Pancreas (tissue), 10 donors: ENCODE measurements around the gene PALLD. TPM values are rescaled to one million over a fixed set of nuclear protein-coding genes. Genes with fewer than 3 reads are reported as not detected.

Experiments used
- ATAC-seq, 4 donors: fragments of 200-7000 bp; cut with Tn5 transposase; one replicate each; pipeline versions ENCODE4 v1.8.0 to v1.9.1; 2020; ENCODE audit warnings: mild to moderate bottlenecking in 4 of 4, moderate library complexity in 4 of 4
- DNase-seq, 6 donors: peaks; one replicate each; pipeline ENCODE4 v3.0.0-alpha.2; 2020
- FAIRE-seq: peaks from 2 replicates; lab custom pipeline; 2012; peaks lifted over from hg19 to GRCh38; lab: Jason Lieb, UNC
- H3K27ac ChIP-seq, 4 donors: fragments of 200-600 bp; sonication (generic); 1 replicate in 3 of 4; 2 replicates in 1 of 4; pipeline versions ENCODE4 v1.5.0 to v1.8.0; 2020
- H3K27me3 ChIP-seq, 4 donors: fragments of 200-600 bp; one replicate each; pipeline ENCODE4 v1.8.0; 2021
- H3K36me3 ChIP-seq, 3 donors: fragments of 200-600 bp; sonication (generic) in 1 of 3; one replicate each; pipeline versions ENCODE4 v1.5.0 to v1.8.0; 2020 to 2021
- H3K4me1 ChIP-seq, 3 donors: fragments of 200-600 bp; one replicate each; pipeline ENCODE4 v1.8.0; 2021
- H3K4me3 ChIP-seq, 4 donors: fragments of 200-600 bp; sonication (generic) in 2 of 4; one replicate each; pipeline versions ENCODE4 v1.5.0 to v1.8.0; 2020 to 2021
- H3K9me3 ChIP-seq, 4 donors: fragments of 200-600 bp; one replicate each; pipeline ENCODE4 v1.8.0; 2021
- CTCF ChIP-seq, 4 donors: fragments of 200-600 bp; sonication (generic) in 3 of 4; IDR thresholded peaks; one replicate each; pipeline versions ENCODE4 v1.5.0 to v1.8.0; 2021; ENCODE audit warnings: antibody characterized with exemption in 4 of 4
- WGBS, 2 donors: extraction: QIAGEN DNeasy Blood & Tissue Kit; methylation state at CpG; one replicate each; pipeline ENCODE4 v1.1.7; 2013; 5-methylcytosine and 5-hydroxymethylcytosine counted together
- intact Hi-C, 3 donors: fragments of 100-400 bp; cut with DNase I; formaldehyde crosslinking; loops; one replicate each; pipeline versions ENCODE4 v1.11.1 to v1.14.2; 2022
- polyA plus RNA-seq, 2 donors: library from polyadenylated mRNA; stranded (reverse); fragments of 200-250 nt; gene quantifications; one replicate each; pipeline ENCODE4 v1.2.3, GENCODE V29; 2013
- total RNA-seq, 6 donors: library from RNA; stranded (reverse); fragmentation: NEBNext Ultra II Directional in 4 of 6; extraction: Animal tissue kit (Norgen Biotek cat#: 25700) in 4 of 6; gene quantifications; one replicate each; pipeline versions ENCODE4 v1.2.1 to v1.2.4, GENCODE V29; 2021 to 2023
- donor health status: healthy with polysubstance abuse.
- donor health status: DM: no; HTN: no; CAD: no; lungs with moderate emphysema.
- donor health status: DM: no; HTN: no; CAD: no.
- donor health status: control.
- donor health status: control.
- donor health status: Bipolar disorder and iron deficiency.
- donor health status: DM: yes; HTN: yes; CAD: no.
- donor health status: DM: no; HTN: no; CAD: no.
- donor health status: DM: no; HTN: no; CAD: no.
- donor health status: DM: yes; HTN: yes; CAD: no.

The PALLD gene
- total and polyA plus RNA-seq, 8 donors: 4.4 to 44.2 (median 14.1) TPM

GRCh38 chr4:168632301-168632725 lies 135.5 kb downstream of the PALLD start:
- no peak for TF ChIP-seq CTCF (IDR thresholded peaks at IDR 0.05)
- H3K4me3 ChIP-seq: peak overlapping the region in 2 of 4 donors; percentile 28 to 46
- no peaks in the 10 kb centered on the region for H3K9me3 ChIP-seq
- no peak for DNase-seq
- no peak for FAIRE-seq
- H3K27ac ChIP-seq: no peak overlapping the region
- ATAC-seq: peak in 1 of 4 donors; percentile 20
- peaks cover 0 to 11% (median 0%) of the 10 kb centered on the region in 3 donors for H3K4me1 ChIP-seq
- no peaks in the 10 kb centered on the region for H3K36me3 ChIP-seq
- H3K27me3 ChIP-seq: peaks cover 0 to 5% (median 0%) of the 10 kb centered on the region in 4 donors
- intact Hi-C loops: no loop called here
- WGBS, 2 donors: 13 to 19% methylated on average over 6 of the region's 6 CpGs

GRCh38 chr4:168633064-168633463 lies 136.2 kb downstream of the PALLD start:
- FAIRE-seq (no peak), DNase-seq (no peak), ATAC-seq (no peak)
- Histone ChIP-seq H3K36me3 (no peaks in the 10 kb centered on the region), H3K4me3 (no peak overlapping the region), H3K27me3 (peaks cover 0 to 5% (median 0%) of the 10 kb centered on the region in 4 donors), H3K27ac (no peak overlapping the region), H3K4me1 (peaks cover 0 to 11% (median 0%) of the 10 kb centered on the region in 3 donors), H3K9me3 (no peaks in the 10 kb centered on the region)
- 57 to 70% methylated on average over 4 of the region's 4 CpGs for WGBS, 2 donors
- intact Hi-C loops: no loop called here
- no peak for TF ChIP-seq CTCF (IDR thresholded peaks at IDR 0.05)

DNA sequence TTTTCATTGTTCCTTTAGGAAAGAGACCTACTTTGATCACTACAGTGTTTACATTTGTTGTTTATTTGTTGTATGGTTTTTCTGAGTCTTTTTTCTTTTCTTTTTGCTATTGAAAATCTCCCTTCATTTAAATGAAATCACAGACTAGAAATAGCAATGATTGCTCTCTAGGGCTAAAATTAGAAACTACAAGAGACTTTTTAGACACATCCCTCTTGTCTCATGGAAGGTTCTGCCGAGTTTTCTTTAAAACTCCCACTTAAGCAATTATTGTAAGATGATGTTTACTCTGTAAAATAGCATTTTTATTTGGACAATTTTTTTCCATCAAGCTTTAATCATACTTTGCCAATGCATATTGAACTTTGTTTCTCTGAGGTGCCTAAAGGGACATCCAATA lies 136.6 kb downstream of the PALLD start:
- Histone ChIP-seq H3K9me3 (no peaks in the 10 kb centered on the region), H3K36me3 (no peaks in the 10 kb centered on the region), H3K4me1 (peaks cover 0 to 11% (median 0%) of the 10 kb centered on the region in 3 donors), H3K4me3 (no peak overlapping the region), H3K27ac (no peak overlapping the region), H3K27me3 (peaks cover 0 to 5% (median 0%) of the 10 kb centered on the region in 4 donors)
- TF ChIP-seq CTCF (IDR thresholded peaks at IDR 0.05): no peak
- intact Hi-C loops: no loop called here
- ATAC-seq (no peak), DNase-seq (no peak), FAIRE-seq (no peak)
- 48 to 66% methylated on average over 1 of the region's 1 CpG for WGBS, 2 donors

DNA sequence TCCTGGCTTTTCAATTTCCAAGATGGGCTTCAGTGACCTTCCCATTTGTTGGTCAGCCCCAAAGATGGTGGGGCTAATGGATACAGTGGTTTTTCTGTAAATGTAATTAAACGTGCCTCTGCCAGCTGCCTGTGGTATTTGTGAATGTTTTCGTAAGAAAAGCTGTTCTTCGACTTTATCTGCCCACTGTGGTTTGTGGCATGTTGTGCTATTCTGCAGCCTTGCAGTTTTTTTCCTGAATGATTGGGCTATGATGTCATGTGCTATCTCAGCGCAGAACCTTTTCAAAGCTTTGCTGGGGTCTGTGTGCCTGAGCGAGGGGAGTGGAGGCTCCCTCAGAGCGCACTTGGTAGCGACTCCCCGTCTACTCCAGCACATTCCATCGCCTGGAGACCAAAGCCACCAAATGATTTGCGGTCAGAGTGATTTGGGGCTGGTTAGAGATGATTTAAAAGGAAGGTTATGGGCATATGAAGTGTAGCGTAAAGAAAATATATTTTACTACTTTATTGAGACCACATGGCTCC lies 137.5 kb downstream of the PALLD start:
- FAIRE-seq (no peak), ATAC-seq (no peak), DNase-seq (no peak)
- intact Hi-C loops: no loop called here
- Histone ChIP-seq H3K27me3 (peaks cover 0 to 5% (median 0%) of the 10 kb centered on the region in 4 donors), H3K9me3 (no peaks in the 10 kb centered on the region), H3K27ac (no peak overlapping the region), H3K36me3 (no peaks in the 10 kb centered on the region), H3K4me3 (no peak overlapping the region), H3K4me1 (peaks cover 0 to 11% (median 0%) of the 10 kb centered on the region in 3 donors)
- TF ChIP-seq CTCF (IDR thresholded peaks at IDR 0.05): no peak
- 55 to 57% methylated on average over 11 of the region's 11 CpGs for WGBS, 2 donors

GRCh38 chr4:168636040-168636439 lies 139.2 kb downstream of the PALLD start:
- Histone ChIP-seq H3K36me3 (no peaks in the 10 kb centered on the region), H3K9me3 (no peaks in the 10 kb centered on the region), H3K4me1 (peaks cover 0 to 8% (median 0%) of the 10 kb centered on the region in 3 donors), H3K27me3 (peaks cover 0 to 5% (median 0%) of the 10 kb centered on the region in 4 donors), H3K4me3 (no peak overlapping the region), H3K27ac (no peak overlapping the region)
- FAIRE-seq (no peak), DNase-seq (no peak), ATAC-seq (no peak)
- intact Hi-C loops: no loop called here
- WGBS, 2 donors: 72 to 73% methylated on average over 5 of the region's 5 CpGs
- TF ChIP-seq CTCF (IDR thresholded peaks at IDR 0.05): no peak
